Natural killer cell (primary cell): ENCODE results near the gene SORCS2. TPM values are rescaled to one million over a fixed set of nuclear protein-coding genes. Genes with fewer than 3 reads are reported as not detected.

Source experiments
- ATAC-seq, 3 donors: fragments of 150-1000 bp in 2 of 3; fragments of 200-7000 bp in 1 of 3; cut with Tn5 transposase; 1 replicate in 1 of 3; 2 replicates in 2 of 3; pipeline ENCODE4 v1.10.0; 2021; ENCODE audit warnings: mild to moderate bottlenecking in 2 of 3, moderate library complexity in 2 of 3
- DNase-seq, 2 donors: peaks; one replicate each; pipeline versions ENCODE4 v3.0.0 to v3.0.0-alpha.2; 2013 to 2021; ENCODE audit warnings: mixed read lengths in 1 of 2
- H3K27ac ChIP-seq: one replicate; pipeline ENCODE4 v1.5.1; 2013; ENCODE audit warnings: mild to moderate bottlenecking, low read length
- H3K27me3 ChIP-seq: one replicate; pipeline ENCODE4 v1.6.1; 2013; ENCODE audit warnings: low read length; ENCODE audit not compliant: control insufficient read depth, insufficient read depth
- H3K36me3 ChIP-seq: one replicate; pipeline ENCODE4 v1.6.1; 2013; ENCODE audit warnings: low read length; ENCODE audit not compliant: control insufficient read depth, insufficient read depth
- H3K4me1 ChIP-seq: one replicate; pipeline ENCODE4 v1.6.1; 2013; ENCODE audit warnings: low read length; ENCODE audit not compliant: control insufficient read depth, insufficient read depth
- H3K4me3 ChIP-seq: one replicate; pipeline ENCODE4 v1.5.1; 2013; ENCODE audit warnings: low read length
- H3K9me3 ChIP-seq: one replicate; pipeline ENCODE4 v1.6.1; 2013; ENCODE audit warnings: low read length; ENCODE audit not compliant: control insufficient read depth, insufficient read depth
- H3K27ac Mint-ChIP-seq, 2 donors: one replicate each; pipeline ENCODE4 v1.8.0; 2022; ENCODE audit warnings: mild to moderate bottlenecking in 2 of 2, mixed read lengths in 2 of 2, moderate library complexity in 1 of 2
- H3K27me3 Mint-ChIP-seq, 2 donors: one replicate each; pipeline ENCODE4 v1.8.0; 2022; ENCODE audit warnings: low read depth in 2 of 2, mixed read lengths in 2 of 2
- H3K36me3 Mint-ChIP-seq: one replicate; pipeline ENCODE4 v1.8.0; 2022; ENCODE audit warnings: mixed read lengths
- H3K4me1 Mint-ChIP-seq, 2 donors: one replicate each; pipeline ENCODE4 v1.8.0; 2022; ENCODE audit warnings: mixed read lengths in 2 of 2
- H3K4me3 Mint-ChIP-seq: one replicate; pipeline ENCODE4 v1.8.0; 2022; ENCODE audit warnings: mild to moderate bottlenecking, moderate library complexity, mixed read lengths
- H3K9me3 Mint-ChIP-seq, 2 donors: one replicate each; pipeline ENCODE4 v1.8.0; 2022; ENCODE audit warnings: mixed read lengths in 2 of 2
- WGBS: methylation state at CpG from one replicate; pipeline ENCODE4 v1.1.7; 2013; ENCODE audit warnings: missing lambda C conversion rate; ENCODE audit not compliant: insufficient coverage; 5-methylcytosine and 5-hydroxymethylcytosine counted together
- intact Hi-C: fragments of 100-400 bp; cut with micrococcal nuclease; formaldehyde crosslinking; loops from one replicate; pipeline ENCODE4 v1.14.2; 2022
- total RNA-seq, 4 donors: library from RNA; stranded (reverse); fragments of 120-200 nt in 1 of 4; gene quantifications; one replicate each; pipeline versions ENCODE4 v1.2.3 to v1.2.4, GENCODE V29; 2013 to 2022
- TF ChIP-seq, protein P1 (sequence below): fragments of 200-600 bp; IDR thresholded peaks from one replicate; pipeline ENCODE4 v1.8.0; 2022; ENCODE audit warnings: antibody characterized with exemption

SORCS2 gene
- total RNA-seq, 3 donors from 2014 or later (not counting 1 experiment from before 2014, with no cell fraction given) = 1.2 to 2.5 (median 1.4) TPM

DNA sequence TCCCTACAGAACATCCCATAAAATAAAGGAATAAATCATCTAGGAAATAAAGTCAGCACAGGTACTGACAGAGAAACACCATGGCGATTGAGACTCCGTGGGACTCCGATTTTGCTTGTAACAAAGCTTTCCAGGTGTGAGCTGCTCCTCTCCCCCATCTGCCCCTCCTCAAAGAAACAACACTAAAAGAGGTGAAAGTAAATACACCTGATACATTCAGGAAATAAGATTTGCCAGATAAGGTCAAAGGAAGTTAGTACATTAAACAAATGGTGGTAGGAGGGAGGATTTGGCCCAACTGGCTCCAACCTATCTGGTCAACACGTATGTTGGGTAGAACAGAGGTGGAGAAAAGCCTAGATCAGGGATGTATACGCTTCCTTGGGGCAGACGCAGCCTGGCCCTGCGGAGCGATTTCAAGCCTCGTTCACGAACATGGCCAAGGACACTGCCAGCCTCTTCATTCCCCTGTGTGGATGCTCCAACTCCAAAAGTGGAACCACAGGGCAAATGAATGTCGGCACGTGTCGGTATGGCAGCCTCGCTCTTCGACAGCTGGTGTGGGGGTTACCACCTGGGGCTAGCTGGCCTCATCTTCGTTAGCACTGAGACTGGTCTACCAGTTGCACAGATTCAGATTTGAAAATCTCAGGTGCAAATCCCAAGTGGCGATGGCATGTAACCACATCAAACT, 584.8 kb downstream of the SORCS2 start:
- WGBS = 91% methylated on average over 17 of the region's 17 CpGs
- H3K4me3 Mint-ChIP-seq = no peak overlapping the region
- Histone ChIP-seq H3K4me1 (peaks cover 10% of the 10 kb centered on the region), H3K36me3 (no peaks in the 10 kb centered on the region), H3K27me3 (no peaks in the 10 kb centered on the region), H3K4me3 (no peak overlapping the region), H3K9me3 (no peaks in the 10 kb centered on the region), H3K27ac (no peak overlapping the region)
- no peaks in the 10 kb centered on the region for H3K36me3 Mint-ChIP-seq
- H3K4me1 Mint-ChIP-seq = peaks cover 15 to 16% of the 10 kb centered on the region in 2 donors
- no peak for ATAC-seq
- intact Hi-C loops = no loop called here
- no peaks in the 10 kb centered on the region for H3K27me3 Mint-ChIP-seq
- DNase-seq = no peak
- H3K9me3 Mint-ChIP-seq = no peaks in the 10 kb centered on the region
- H3K27ac Mint-ChIP-seq = no peak overlapping the region
- TF ChIP-seq, protein P1, sequence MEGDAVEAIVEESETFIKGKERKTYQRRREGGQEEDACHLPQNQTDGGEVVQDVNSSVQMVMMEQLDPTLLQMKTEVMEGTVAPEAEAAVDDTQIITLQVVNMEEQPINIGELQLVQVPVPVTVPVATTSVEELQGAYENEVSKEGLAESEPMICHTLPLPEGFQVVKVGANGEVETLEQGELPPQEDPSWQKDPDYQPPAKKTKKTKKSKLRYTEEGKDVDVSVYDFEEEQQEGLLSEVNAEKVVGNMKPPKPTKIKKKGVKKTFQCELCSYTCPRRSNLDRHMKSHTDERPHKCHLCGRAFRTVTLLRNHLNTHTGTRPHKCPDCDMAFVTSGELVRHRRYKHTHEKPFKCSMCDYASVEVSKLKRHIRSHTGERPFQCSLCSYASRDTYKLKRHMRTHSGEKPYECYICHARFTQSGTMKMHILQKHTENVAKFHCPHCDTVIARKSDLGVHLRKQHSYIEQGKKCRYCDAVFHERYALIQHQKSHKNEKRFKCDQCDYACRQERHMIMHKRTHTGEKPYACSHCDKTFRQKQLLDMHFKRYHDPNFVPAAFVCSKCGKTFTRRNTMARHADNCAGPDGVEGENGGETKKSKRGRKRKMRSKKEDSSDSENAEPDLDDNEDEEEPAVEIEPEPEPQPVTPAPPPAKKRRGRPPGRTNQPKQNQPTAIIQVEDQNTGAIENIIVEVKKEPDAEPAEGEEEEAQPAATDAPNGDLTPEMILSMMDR = no peak

DNA sequence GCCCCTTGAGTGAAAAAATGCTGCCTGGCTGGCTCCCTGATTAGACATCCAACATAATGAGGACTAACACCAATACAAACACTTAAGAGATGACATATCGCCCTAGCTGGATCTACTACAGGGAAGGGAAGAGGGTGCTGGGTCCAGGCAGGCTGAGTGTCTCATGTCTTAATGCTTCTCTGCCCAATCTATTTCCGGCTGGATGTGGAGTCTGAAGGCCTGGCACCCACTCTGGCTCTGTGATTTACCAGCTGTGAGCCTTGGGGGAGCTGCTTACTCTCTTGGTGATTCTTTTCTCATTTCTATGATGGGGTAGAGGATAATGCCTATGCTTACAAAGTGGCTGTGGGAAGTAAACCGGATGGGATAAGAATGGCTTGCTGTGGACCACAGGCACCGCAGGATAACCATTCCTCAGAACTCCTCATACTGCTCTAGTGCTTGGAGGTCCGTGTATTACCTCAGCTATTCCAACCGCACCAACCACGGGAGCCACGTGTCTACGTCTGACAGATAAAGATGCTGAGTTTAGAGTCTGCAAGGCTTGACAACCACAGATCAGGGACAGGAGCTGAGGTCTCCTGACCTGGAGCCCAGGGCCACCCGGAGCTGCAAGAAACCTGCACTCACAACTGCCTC, 585.7 kb downstream of the SORCS2 start:
- H3K36me3 ChIP-seq = no peaks in the 10 kb centered on the region
- H3K27me3 ChIP-seq = no peaks in the 10 kb centered on the region
- intact Hi-C loops = no loop called here
- peaks cover 22 to 23% of the 10 kb centered on the region in 2 donors for H3K4me1 Mint-ChIP-seq
- TF ChIP-seq, protein P1 = no peak
- no peaks in the 10 kb centered on the region for H3K9me3 ChIP-seq
- no peak for ATAC-seq
- H3K4me3 Mint-ChIP-seq = no peak overlapping the region
- no peak overlapping the region for H3K27ac ChIP-seq
- peaks cover 10% of the 10 kb centered on the region for H3K4me1 ChIP-seq
- no peak overlapping the region for H3K4me3 ChIP-seq
- H3K36me3 Mint-ChIP-seq = no peaks in the 10 kb centered on the region
- WGBS = 87% methylated on average over 10 of the region's 10 CpGs
- no peak for DNase-seq
- no peaks in the 10 kb centered on the region for H3K9me3 Mint-ChIP-seq
- no peak overlapping the region for H3K27ac Mint-ChIP-seq
- H3K27me3 Mint-ChIP-seq = no peaks in the 10 kb centered on the region

- H3K27me3 Mint-ChIP-seq = peaks cover 0 to 2% of the 10 kb centered on the region in 2 donors
- H3K4me1 Mint-ChIP-seq = peaks cover 22 to 27% of the 10 kb centered on the region in 2 donors
- no peak overlapping the region for H3K4me3 ChIP-seq
- intact Hi-C loops = no loop called here
- peaks cover 10% of the 10 kb centered on the region for H3K4me1 ChIP-seq
- H3K36me3 Mint-ChIP-seq = no peaks in the 10 kb centered on the region
- no peak overlapping the region for H3K27ac ChIP-seq
- H3K9me3 ChIP-seq = no peaks in the 10 kb centered on the region
- ATAC-seq = no peak
- H3K27ac Mint-ChIP-seq = no peak overlapping the region
- no peak for DNase-seq
- no peak overlapping the region for H3K4me3 Mint-ChIP-seq
- no peaks in the 10 kb centered on the region for H3K36me3 ChIP-seq
- no peaks in the 10 kb centered on the region for H3K27me3 ChIP-seq
- TF ChIP-seq, protein P1 = no peak
- H3K9me3 Mint-ChIP-seq = no peaks in the 10 kb centered on the region
- 86% methylated on average over 24 of the region's 24 CpGs for WGBS
Measured at GRCh38 chr4:7778510-7779431, 586.4 kb downstream of the SORCS2 start.
